Measurements from ENCODE around the gene LRMDA. TPM values are rescaled to one million over a fixed set of nuclear protein-coding genes. Genes with fewer than 3 reads are reported as not detected.

LRMDA gene
- total RNA-seq, 1 donor from 2014 or later, result not detected

DNA sequence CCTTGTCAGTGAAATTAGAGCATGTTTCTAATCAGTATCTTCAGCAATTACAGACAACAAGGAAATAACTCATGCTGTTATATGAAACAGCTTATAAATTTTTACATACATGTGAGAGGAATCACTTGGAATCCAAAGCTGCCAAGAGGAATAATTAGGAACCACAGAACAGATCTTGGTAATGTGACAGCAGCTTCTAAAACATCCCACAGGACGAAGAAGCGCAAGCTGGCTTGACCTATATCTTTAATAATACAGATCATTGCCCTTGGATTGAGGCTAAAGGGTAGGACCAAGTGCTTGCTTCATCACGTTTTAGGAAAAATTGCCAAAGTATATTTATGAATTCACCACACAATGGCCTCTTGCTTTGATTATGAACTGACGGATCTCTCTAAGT, 869.8 kb downstream of the LRMDA start:
- POLR2A ChIA-PET, result no interaction called here
- CTCF ChIA-PET, result no interaction called here
- ATAC-seq (ENCODE audit: low read depth), result no peak
- no peaks in the 10 kb centered on the region for H3K4me1 Mint-ChIP-seq
- no peak for DNase-seq
- H3K9me3 Mint-ChIP-seq, result no peaks in the 10 kb centered on the region
- no peak overlapping the region for H3K4me3 Mint-ChIP-seq
- peaks cover 10% of the 10 kb centered on the region for H3K27me3 Mint-ChIP-seq
- no peak for TF ChIP-seq CTCF (IDR thresholded peaks at IDR 0.05)
- H3K36me3 Mint-ChIP-seq (ENCODE audit: low read depth), result no peaks in the 10 kb centered on the region
- no peak overlapping the region for H3K27ac Mint-ChIP-seq
- intact Hi-C loops (cut with micrococcal nuclease), result no loop called here

DNA sequence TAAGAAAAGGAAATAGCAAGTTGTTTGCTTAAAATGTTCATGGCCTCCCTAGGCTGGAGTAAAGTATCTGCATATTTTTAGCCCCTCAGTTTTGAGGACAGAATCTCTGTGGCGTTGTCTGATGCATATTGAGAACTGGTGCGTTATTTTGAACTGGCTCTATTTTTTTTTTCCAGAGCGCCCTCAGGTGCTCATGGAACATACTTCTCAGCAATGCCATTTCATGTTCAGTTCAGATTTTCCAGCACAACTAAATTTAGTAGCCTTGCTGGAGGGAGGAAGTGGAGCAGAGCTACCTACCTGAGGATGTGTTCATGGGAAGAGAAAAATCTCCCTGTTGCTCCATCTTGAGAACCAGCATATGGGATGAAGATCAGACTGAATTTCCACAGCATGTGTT, 870.5 kb downstream of the LRMDA start:
- ChIA-PET CTCF (no interaction called here), POLR2A (no interaction called here)
- no peaks in the 10 kb centered on the region for H3K36me3 Mint-ChIP-seq (ENCODE audit: low read depth)
- H3K27me3 Mint-ChIP-seq, result peaks cover 10% of the 10 kb centered on the region
- H3K4me3 Mint-ChIP-seq, result no peak overlapping the region
- H3K9me3 Mint-ChIP-seq, result no peaks in the 10 kb centered on the region
- no peak for ATAC-seq (ENCODE audit: low read depth)
- no peaks in the 10 kb centered on the region for H3K4me1 Mint-ChIP-seq
- no peak for DNase-seq
- intact Hi-C loops (cut with micrococcal nuclease), result no loop called here
- TF ChIP-seq CTCF (IDR thresholded peaks at IDR 0.05), result no peak
- no peak overlapping the region for H3K27ac Mint-ChIP-seq

GRCh38 chr10:76302481-76302880, 871.1 kb downstream of the LRMDA start:
- POLR2A ChIA-PET, result no interaction called here
- no peak overlapping the region for H3K4me3 Mint-ChIP-seq
- CTCF ChIA-PET, result no interaction called here
- H3K27ac Mint-ChIP-seq, result no peak overlapping the region
- TF ChIP-seq CTCF (IDR thresholded peaks at IDR 0.05), result no peak
- H3K27me3 Mint-ChIP-seq, result peaks cover 10% of the 10 kb centered on the region
- H3K9me3 Mint-ChIP-seq, result no peaks in the 10 kb centered on the region
- H3K36me3 Mint-ChIP-seq (ENCODE audit: low read depth), result no peaks in the 10 kb centered on the region
- intact Hi-C loops (cut with micrococcal nuclease), result no loop called here
- ATAC-seq (ENCODE audit: low read depth) (no peak), DNase-seq (no peak)
- no peaks in the 10 kb centered on the region for H3K4me1 Mint-ChIP-seq

DNA sequence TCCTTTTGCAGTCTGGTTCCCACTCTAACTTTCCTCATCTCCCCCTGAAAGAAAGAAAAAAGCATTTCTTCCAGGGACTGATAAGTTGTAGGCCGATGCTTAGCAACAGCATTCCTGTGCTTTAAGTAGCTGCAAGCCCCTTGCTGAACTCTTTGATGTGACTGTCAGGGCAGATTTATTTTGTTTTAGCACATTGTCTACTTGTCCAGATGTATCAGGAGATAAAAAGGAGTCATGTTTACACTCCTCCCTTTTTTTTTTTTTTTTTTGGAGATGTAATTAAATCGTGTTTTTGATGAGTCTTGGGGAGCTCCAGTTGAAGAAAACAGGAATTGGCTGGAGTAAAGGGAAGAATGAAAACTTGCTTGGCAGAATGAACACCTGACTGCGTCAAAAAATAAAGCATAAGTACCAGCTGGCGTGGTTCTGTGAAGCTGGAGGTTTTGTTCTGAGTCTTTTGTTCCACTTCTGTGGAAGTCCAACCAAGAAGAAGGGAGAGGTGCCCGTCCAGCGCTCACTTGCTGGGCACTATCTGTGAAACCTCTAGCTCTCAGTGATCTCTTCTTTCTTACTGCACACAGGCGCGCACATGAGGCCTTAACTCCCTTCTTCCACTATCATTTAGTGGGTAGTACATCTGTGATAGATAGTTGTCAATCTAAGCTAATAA, 871.7 kb downstream of the LRMDA start:
- no peak for TF ChIP-seq CTCF (IDR thresholded peaks at IDR 0.05)
- intact Hi-C loops (cut with micrococcal nuclease), result no loop called here
- ChIA-PET POLR2A (no interaction called here), CTCF (no interaction called here)
- no peak overlapping the region for H3K27ac Mint-ChIP-seq
- H3K4me1 Mint-ChIP-seq, result no peaks in the 10 kb centered on the region
- DNase-seq (no peak), ATAC-seq (ENCODE audit: low read depth) (no peak)
- no peaks in the 10 kb centered on the region for H3K9me3 Mint-ChIP-seq
- no peak overlapping the region for H3K4me3 Mint-ChIP-seq
- no peaks in the 10 kb centered on the region for H3K36me3 Mint-ChIP-seq (ENCODE audit: low read depth)
- H3K27me3 Mint-ChIP-seq, result peaks cover 10% of the 10 kb centered on the region

DNA sequence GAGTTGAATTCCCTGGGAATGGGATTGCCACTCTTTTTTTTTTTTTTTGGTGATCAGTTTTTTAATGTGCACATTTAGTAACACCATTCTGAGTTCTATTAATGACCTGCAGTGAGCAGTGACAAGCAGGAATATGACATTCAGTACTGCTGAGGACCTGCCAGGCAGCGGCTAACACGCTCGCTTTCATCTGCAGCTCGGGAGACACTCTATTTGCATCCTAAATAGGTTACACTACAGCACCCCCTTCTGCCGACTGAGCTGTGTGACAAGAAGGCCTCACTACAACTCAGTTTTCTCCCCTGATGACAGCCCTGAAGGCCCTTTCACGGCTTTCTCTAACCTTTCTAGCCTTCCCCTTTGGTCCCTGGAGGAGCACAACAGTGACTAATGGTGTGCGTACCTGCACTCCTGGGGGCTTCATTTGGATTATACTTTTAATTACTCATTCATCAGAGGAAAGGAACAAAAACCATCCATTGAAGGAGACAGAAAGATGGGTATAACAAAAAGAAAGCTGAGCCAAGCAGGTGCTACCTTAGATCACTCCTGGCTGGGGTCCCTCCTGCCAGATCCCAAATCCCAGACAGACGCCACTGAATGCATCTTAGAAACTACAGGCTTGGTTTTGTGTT, 872.4 kb downstream of the LRMDA start:
- H3K4me1 Mint-ChIP-seq, result no peaks in the 10 kb centered on the region
- ChIA-PET CTCF (no interaction called here), POLR2A (no interaction called here)
- no peaks in the 10 kb centered on the region for H3K9me3 Mint-ChIP-seq
- intact Hi-C loops (cut with micrococcal nuclease), result no loop called here
- no peaks in the 10 kb centered on the region for H3K36me3 Mint-ChIP-seq (ENCODE audit: low read depth)
- no peak for TF ChIP-seq CTCF (IDR thresholded peaks at IDR 0.05)
- H3K4me3 Mint-ChIP-seq, result no peak overlapping the region
- ATAC-seq (ENCODE audit: low read depth) (no peak), DNase-seq (no peak)
- no peak overlapping the region for H3K27ac Mint-ChIP-seq
- H3K27me3 Mint-ChIP-seq, result peaks cover 10% of the 10 kb centered on the region

All from activated B cell treated with CpG ODN at 0.5 μM for 24 hours (primary cell).